Measurements from ENCODE around the gene CHADL. TPM values are rescaled to one million over a fixed set of nuclear protein-coding genes. Genes with fewer than 3 reads are reported as not detected.
"Not testable (repeated sequence)": the region's sequence is repeated elsewhere in the genome, so short reads cannot be mapped to it uniquely, and the experiment has no call there.

The CHADL gene
- total RNA-seq, 1 donor, result 1.1 TPM

- peaks cover 18% of the 10 kb centered on the region for H3K79me2 ChIP-seq (ENCODE audit: insufficient read depth, low read length)
- TF ChIP-seq, protein P1, sequence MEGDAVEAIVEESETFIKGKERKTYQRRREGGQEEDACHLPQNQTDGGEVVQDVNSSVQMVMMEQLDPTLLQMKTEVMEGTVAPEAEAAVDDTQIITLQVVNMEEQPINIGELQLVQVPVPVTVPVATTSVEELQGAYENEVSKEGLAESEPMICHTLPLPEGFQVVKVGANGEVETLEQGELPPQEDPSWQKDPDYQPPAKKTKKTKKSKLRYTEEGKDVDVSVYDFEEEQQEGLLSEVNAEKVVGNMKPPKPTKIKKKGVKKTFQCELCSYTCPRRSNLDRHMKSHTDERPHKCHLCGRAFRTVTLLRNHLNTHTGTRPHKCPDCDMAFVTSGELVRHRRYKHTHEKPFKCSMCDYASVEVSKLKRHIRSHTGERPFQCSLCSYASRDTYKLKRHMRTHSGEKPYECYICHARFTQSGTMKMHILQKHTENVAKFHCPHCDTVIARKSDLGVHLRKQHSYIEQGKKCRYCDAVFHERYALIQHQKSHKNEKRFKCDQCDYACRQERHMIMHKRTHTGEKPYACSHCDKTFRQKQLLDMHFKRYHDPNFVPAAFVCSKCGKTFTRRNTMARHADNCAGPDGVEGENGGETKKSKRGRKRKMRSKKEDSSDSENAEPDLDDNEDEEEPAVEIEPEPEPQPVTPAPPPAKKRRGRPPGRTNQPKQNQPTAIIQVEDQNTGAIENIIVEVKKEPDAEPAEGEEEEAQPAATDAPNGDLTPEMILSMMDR (IDR thresholded peaks at IDR 0.05; ENCODE audit: extremely low read depth, low read depth, low read length), result no peak
- H4K20me1 ChIP-seq (ENCODE audit: insufficient read depth, low read length), result peaks cover 7% of the 10 kb centered on the region
- no peak overlapping the region for H3K4me3 ChIP-seq (ENCODE audit: insufficient read depth, low read length)
- H3K27me3 ChIP-seq (ENCODE audit: insufficient read depth, low read length), result no peaks in the 10 kb centered on the region
- H3K4me2 ChIP-seq (ENCODE audit: insufficient read depth, low read length), result no peak overlapping the region
- DNase-seq (ENCODE audit: insufficient read length, low spot score, missing footprints), result peak; percentile 43
- no peak overlapping the region for H3K27ac ChIP-seq (ENCODE audit: low read depth, low read length)
- H3K4me1 ChIP-seq (ENCODE audit: insufficient read depth, low read length), result no peaks in the 10 kb centered on the region
- no peak overlapping the region for H2AFZ ChIP-seq (ENCODE audit: low read length)
- H3K36me3 ChIP-seq (ENCODE audit: insufficient read depth, low read length), result peaks cover 86% of the 10 kb centered on the region
- no peaks in the 10 kb centered on the region for H3K9me3 ChIP-seq (ENCODE audit: low read depth, low read length)
Measured at GRCh38 chr22:41262250-41262765, 21.6 kb upstream of the CHADL start.

DNA sequence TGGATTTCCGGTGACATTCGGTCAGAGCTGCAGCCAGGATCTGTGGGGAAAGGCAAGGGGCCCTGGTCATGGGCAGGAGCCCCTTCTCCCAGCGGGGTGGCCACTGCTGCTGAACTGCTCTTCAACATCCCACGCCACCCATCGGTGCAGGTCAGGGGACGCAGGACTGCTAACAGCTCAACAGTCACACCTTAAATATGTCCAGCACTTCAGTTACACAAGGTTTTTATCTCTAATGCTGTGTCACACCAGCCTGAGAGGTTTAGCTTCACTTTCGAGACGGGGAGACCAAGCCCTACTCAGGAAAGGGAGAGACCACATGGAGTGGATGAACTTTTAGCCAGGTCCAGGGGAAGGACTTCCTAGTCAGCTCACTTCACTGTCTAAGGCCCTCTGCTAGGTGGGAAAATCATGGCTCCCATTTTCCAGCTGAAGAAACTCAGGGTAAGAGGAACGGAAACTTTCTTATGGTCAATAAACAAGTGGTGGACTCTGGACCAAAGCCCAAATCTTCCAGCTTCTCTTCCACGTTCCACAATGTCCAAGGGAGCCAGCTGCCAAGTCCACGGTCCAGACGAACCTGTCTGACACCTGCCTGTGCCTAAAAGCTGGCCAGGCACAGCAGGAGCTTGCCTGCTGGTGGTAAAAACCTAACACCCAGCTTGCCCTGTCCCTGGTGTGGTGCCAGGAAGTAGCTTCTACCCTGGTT lies 21.0 kb upstream of the CHADL start:
- Histone ChIP-seq H3K4me2 (ENCODE audit: insufficient read depth, low read length) (no peak overlapping the region), H3K79me2 (ENCODE audit: insufficient read depth, low read length) (peaks cover 23% of the 10 kb centered on the region), H3K9me3 (ENCODE audit: low read depth, low read length) (no peaks in the 10 kb centered on the region), H3K27ac (ENCODE audit: low read depth, low read length) (no peak overlapping the region), H3K36me3 (ENCODE audit: insufficient read depth, low read length) (peaks cover 88% of the 10 kb centered on the region), H3K4me3 (ENCODE audit: insufficient read depth, low read length) (no peak overlapping the region), H2AFZ (ENCODE audit: low read length) (no peak overlapping the region), H3K27me3 (ENCODE audit: insufficient read depth, low read length) (no peaks in the 10 kb centered on the region), H4K20me1 (ENCODE audit: insufficient read depth, low read length) (peaks cover 5% of the 10 kb centered on the region), H3K4me1 (ENCODE audit: insufficient read depth, low read length) (no peaks in the 10 kb centered on the region)
- peak; percentile 58 for DNase-seq (ENCODE audit: insufficient read length, low spot score, missing footprints)
- TF ChIP-seq, protein P1 (IDR thresholded peaks at IDR 0.05; ENCODE audit: extremely low read depth, low read depth, low read length), result no peak

DNA sequence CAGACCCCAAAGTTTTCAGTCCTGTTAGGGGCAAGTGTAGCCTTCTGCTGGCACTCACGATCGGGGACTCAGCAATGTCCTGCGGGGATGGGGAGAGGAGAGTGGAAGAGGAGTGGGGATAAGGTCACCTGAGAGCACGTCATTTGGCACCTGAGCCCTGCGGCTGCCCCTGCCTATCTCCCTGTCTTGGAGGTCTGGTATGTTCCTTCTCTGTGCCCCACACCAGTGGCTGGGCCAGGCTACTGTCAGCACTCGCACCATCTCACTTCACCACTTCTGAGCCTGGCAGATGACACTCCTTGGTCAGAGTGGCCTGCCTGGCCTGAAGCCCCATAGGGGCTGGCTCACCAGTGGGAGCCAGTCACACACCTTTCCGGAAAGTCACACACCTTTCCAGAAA lies 20.1 kb upstream of the CHADL start:
- H3K4me2 ChIP-seq (ENCODE audit: insufficient read depth, low read length), result no peak overlapping the region

GRCh38 chr22:41259756-41260155 lies 19.0 kb upstream of the CHADL start:
- H3K9me3 ChIP-seq (ENCODE audit: low read depth, low read length); H3K4me2 ChIP-seq (ENCODE audit: insufficient read depth, low read length); H2AFZ ChIP-seq (ENCODE audit: low read length); H3K27me3 ChIP-seq (ENCODE audit: insufficient read depth, low read length); H3K27ac ChIP-seq (ENCODE audit: low read depth, low read length); H3K4me3 ChIP-seq (ENCODE audit: insufficient read depth, low read length); H3K4me1 ChIP-seq (ENCODE audit: insufficient read depth, low read length): not testable (repeated sequence)
- Histone ChIP-seq H4K20me1 (ENCODE audit: insufficient read depth, low read length) (peaks cover 11% of the 10 kb centered on the region), H3K79me2 (ENCODE audit: insufficient read depth, low read length) (peaks cover 23% of the 10 kb centered on the region), H3K36me3 (ENCODE audit: insufficient read depth, low read length) (peaks cover 89% of the 10 kb centered on the region)
- DNase-seq (ENCODE audit: insufficient read length, low spot score, missing footprints), result peak; percentile 62

More for the DNA sequence above, 20.1 kb upstream of the CHADL start:
- DNase-seq (ENCODE audit: insufficient read length, low spot score, missing footprints), result peak; percentile 67
- no peak overlapping the region for H2AFZ ChIP-seq (ENCODE audit: low read length)
- peaks cover 10% of the 10 kb centered on the region for H4K20me1 ChIP-seq (ENCODE audit: insufficient read depth, low read length)
- no peak overlapping the region for H3K4me3 ChIP-seq (ENCODE audit: insufficient read depth, low read length)
- H3K27ac ChIP-seq (ENCODE audit: low read depth, low read length), result no peak overlapping the region
- H3K27me3 ChIP-seq (ENCODE audit: insufficient read depth, low read length), result no peaks in the 10 kb centered on the region
- no peaks in the 10 kb centered on the region for H3K9me3 ChIP-seq (ENCODE audit: low read depth, low read length)
- H3K79me2 ChIP-seq (ENCODE audit: insufficient read depth, low read length), result peaks cover 25% of the 10 kb centered on the region
- H3K4me1 ChIP-seq (ENCODE audit: insufficient read depth, low read length), result no peaks in the 10 kb centered on the region
- TF ChIP-seq, protein P1 (IDR thresholded peaks at IDR 0.05; ENCODE audit: extremely low read depth, low read depth, low read length), result no peak
- peaks cover 89% of the 10 kb centered on the region for H3K36me3 ChIP-seq (ENCODE audit: insufficient read depth, low read length)
